ENCODE measurements around the gene COPS8.

GRCh38 chr2:237128845-237129592, 43.3 kb downstream of the COPS8 start:
- TF ChIP-seq EZH2phosphoT487 (IDR thresholded peaks at IDR 0.05; ENCODE audit: low read depth, severe bottlenecking, unreplicated experiment) (no peak), EZH2 (IDR thresholded peaks at IDR 0.05; ENCODE audit: borderline replicate concordance) (no peak)

Data from hepatocyte (in vitro differentiated cells).